GM19372 (cell line): ENCODE data around the gene CFAP20.
"Not testable (repeated sequence)": the region's sequence is repeated elsewhere in the genome, so short reads cannot be mapped to it uniquely, and the experiment has no call there.

ENCODE experiments used
- ATAC-seq: cut with Tn5 transposase; IDR thresholded peaks from one replicate; pipeline ENCODE4 v1.9.1; 2021; ENCODE audit warnings: mild to moderate bottlenecking, low read depth, moderate library complexity; ENCODE audit not compliant: unreplicated experiment

The CFAP20 gene

GRCh38 chr16:58072134-58072533, 57.0 kb downstream of the CFAP20 start:
- not testable (repeated sequence) for ATAC-seq

DNA sequence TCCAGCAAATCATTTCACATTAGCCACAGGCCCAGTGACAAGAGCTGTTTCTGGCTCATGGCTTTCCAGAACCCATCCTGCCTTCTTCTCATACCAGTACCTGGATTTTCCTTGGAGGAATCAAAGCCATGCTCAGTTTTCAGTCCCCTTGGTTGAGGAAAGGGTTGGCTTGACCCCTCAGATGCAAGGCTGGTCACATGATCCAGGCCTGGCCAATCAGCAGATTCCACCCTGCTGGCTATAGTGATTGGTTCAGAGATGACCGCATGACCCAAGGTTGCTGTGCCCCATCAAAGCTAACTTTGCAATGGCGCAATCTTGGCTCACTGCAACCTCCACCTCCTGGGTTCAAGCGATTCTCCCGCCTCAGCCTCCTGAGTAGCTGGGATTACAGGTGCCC, 58.6 kb downstream of the CFAP20 start:
- ATAC-seq, result no peak
